ENCODE measurements around the gene FIP1L1.

The FIP1L1 gene

GRCh38 chr4:53453385-53453784 is 75.9 kb downstream of the FIP1L1 start:
- TF ChIP-seq CTCF (IDR thresholded peaks at IDR 0.05): no peak
- Histone ChIP-seq H3K4me1 (ENCODE audit: control insufficient read depth in 1 of 2, insufficient read depth in 1 of 2, low read depth in 1 of 2, low read length in 1 of 2) (no peaks in the 10 kb centered on the region), H3K4me3 (ENCODE audit: low read depth in 1 of 2, low read length in 1 of 2) (no peak overlapping the region), H3K9me3 (no peaks in the 10 kb centered on the region), H3K36me3 (peaks cover 54% of the 10 kb centered on the region), H3K27ac (no peak overlapping the region), H3K27me3 (no peaks in the 10 kb centered on the region)

- H3K27ac ChIP-seq: no peak overlapping the region
- H3K4me3 ChIP-seq (ENCODE audit: low read depth in 1 of 2, low read length in 1 of 2): no peak overlapping the region
- H3K9me3 ChIP-seq: no peaks in the 10 kb centered on the region
- H3K4me1 ChIP-seq (ENCODE audit: control insufficient read depth in 1 of 2, insufficient read depth in 1 of 2, low read depth in 1 of 2, low read length in 1 of 2): no peaks in the 10 kb centered on the region
- H3K27me3 ChIP-seq: no peaks in the 10 kb centered on the region
- TF ChIP-seq CTCF (IDR thresholded peaks at IDR 0.05): no peak
- peaks cover 75% of the 10 kb centered on the region for H3K36me3 ChIP-seq
Observed at GRCh38 chr4:53455766-53456165, 78.3 kb downstream of the FIP1L1 start.

- Histone ChIP-seq H3K36me3 (peaks cover 79% of the 10 kb centered on the region), H3K9me3 (no peaks in the 10 kb centered on the region), H3K27ac (no peak overlapping the region), H3K27me3 (no peaks in the 10 kb centered on the region), H3K4me1 (ENCODE audit: control insufficient read depth in 1 of 2, insufficient read depth in 1 of 2, low read depth in 1 of 2, low read length in 1 of 2) (no peaks in the 10 kb centered on the region), H3K4me3 (ENCODE audit: low read depth in 1 of 2, low read length in 1 of 2) (no peak overlapping the region)
- TF ChIP-seq CTCF (IDR thresholded peaks at IDR 0.05): no peak
Observed at GRCh38 chr4:53456178-53456577, 78.7 kb downstream of the FIP1L1 start.

GRCh38 chr4:53459548-53459947 is 82.1 kb downstream of the FIP1L1 start:
- H3K27me3 ChIP-seq: no peaks in the 10 kb centered on the region
- no peak overlapping the region for H3K27ac ChIP-seq
- H3K9me3 ChIP-seq: no peaks in the 10 kb centered on the region
- no peak for TF ChIP-seq CTCF (IDR thresholded peaks at IDR 0.05)
- H3K36me3 ChIP-seq: peaks cover 78% of the 10 kb centered on the region
- no peaks in the 10 kb centered on the region for H3K4me1 ChIP-seq (ENCODE audit: control insufficient read depth in 1 of 2, insufficient read depth in 1 of 2, low read depth in 1 of 2, low read length in 1 of 2)
- no peak overlapping the region for H3K4me3 ChIP-seq (ENCODE audit: low read depth in 1 of 2, low read length in 1 of 2)

GRCh38 chr4:53461244-53461643 is 83.8 kb downstream of the FIP1L1 start:
- Histone ChIP-seq H3K27ac (no peak overlapping the region), H3K9me3 (no peaks in the 10 kb centered on the region), H3K36me3 (peaks cover 62% of the 10 kb centered on the region), H3K4me1 (ENCODE audit: control insufficient read depth in 1 of 2, insufficient read depth in 1 of 2, low read depth in 1 of 2, low read length in 1 of 2) (no peaks in the 10 kb centered on the region), H3K27me3 (no peaks in the 10 kb centered on the region), H3K4me3 (ENCODE audit: low read depth in 1 of 2, low read length in 1 of 2) (no peak overlapping the region)
- TF ChIP-seq CTCF (IDR thresholded peaks at IDR 0.05): no peak

- Histone ChIP-seq H3K9me3 (no peaks in the 10 kb centered on the region), H3K4me1 (ENCODE audit: control insufficient read depth in 1 of 2, insufficient read depth in 1 of 2, low read depth in 1 of 2, low read length in 1 of 2) (no peaks in the 10 kb centered on the region), H3K27me3 (no peaks in the 10 kb centered on the region), H3K4me3 (ENCODE audit: low read depth in 1 of 2, low read length in 1 of 2) (no peak overlapping the region), H3K36me3 (peaks cover 49% of the 10 kb centered on the region), H3K27ac (no peak overlapping the region)
- TF ChIP-seq CTCF (IDR thresholded peaks at IDR 0.05): no peak
Observed at GRCh38 chr4:53463340-53463739, 85.9 kb downstream of the FIP1L1 start.

Data from neutrophil (primary cell).